B cell (primary cell): ENCODE data around the gene RBBP8NL. TPM values are rescaled to one million over a fixed set of nuclear protein-coding genes. Genes with fewer than 3 reads are reported as not detected.

Experiments used
- ATAC-seq: fragments of 200-7000 bp; cut with Tn5 transposase; one replicate; pipeline ENCODE4 v1.10.0; 2021; ENCODE audit warnings: low read depth, mild to moderate bottlenecking, moderate number of reproducible peaks, moderate library complexity
- CTCF ChIA-PET: fragments of 350-600 bp; sonication (Branson Sonifier 250); formaldehyde crosslinking; loops from one replicate; lab custom pipeline; 2021; ENCODE audit warnings: antibody characterized with exemption, inconsistent platforms; lab: Charles Lee
- POLR2A ChIA-PET: fragments of 350-600 bp; sonication (Branson Sonifier 250); formaldehyde crosslinking; loops from one replicate; lab custom pipeline; 2021; ENCODE audit warnings: antibody characterized with exemption; lab: Charles Lee
- DNase-seq: peaks from one replicate; pipeline ENCODE4 v3.0.0; 2013
- H2AFZ ChIP-seq: 2 replicates; pipeline ENCODE4 v1.6.1; 2012; ENCODE audit warnings: mild to moderate bottlenecking, low read depth, low read length; ENCODE audit not compliant: insufficient read depth, poor library complexity, severe bottlenecking
- H3K27ac ChIP-seq, 2 donors: 1 replicate in 1 of 2; 2 replicates in 1 of 2; pipeline ENCODE4 v1.5.1; 2012 to 2013; ENCODE audit warnings: low read length in 2 of 2, mild to moderate bottlenecking in 2 of 2, moderate library complexity in 1 of 2
- H3K27me3 ChIP-seq, 4 experiments: fragments of 200-600 bp in 1 of 4; sonication (generic) in 1 of 4; replicated peaks in 1 of 4; 1 replicate in 2 of 4; 2 replicates in 2 of 4; pipeline versions ENCODE4 v1.6.1 to v1.7.0; 2013 to 2016; ENCODE audit warnings: low read length in 3 of 4, mild to moderate bottlenecking in 2 of 4, mixed read lengths in 1 of 4, moderate library complexity in 1 of 4; ENCODE audit not compliant: insufficient read depth in 4 of 4, control insufficient read depth in 3 of 4; ENCODE audit errors: control extremely low read depth in 1 of 4
- H3K36me3 ChIP-seq, 2 experiments: replicated peaks in 1 of 2; 1 replicate in 1 of 2; 2 replicates in 1 of 2; pipeline versions ENCODE4 v1.6.1 to v1.7.1; 2013; ENCODE audit warnings: low read length in 1 of 2; ENCODE audit not compliant: insufficient read depth in 2 of 2, control insufficient read depth in 1 of 2; ENCODE audit errors: control extremely low read depth in 1 of 2, extremely low read depth in 1 of 2
- H3K4me1 ChIP-seq, 2 donors: fragments of 200-600 bp in 1 of 2; sonication (generic) in 1 of 2; 1 replicate in 1 of 2; 2 replicates in 1 of 2; pipeline versions ENCODE4 v1.5.1 to v1.6.1; 2013 to 2017; ENCODE audit warnings: low read length in 2 of 2; ENCODE audit not compliant: control insufficient read depth in 2 of 2, insufficient read depth in 2 of 2
- H3K4me2 ChIP-seq: replicated peaks from 2 replicates; pipeline ENCODE3; 2012; ENCODE audit warnings: mild to moderate bottlenecking, low read depth, low read length; ENCODE audit not compliant: poor library complexity, severe bottlenecking
- H3K4me3 ChIP-seq, 5 experiments: fragments of 200-600 bp in 1 of 5; sonication (generic) in 1 of 5; 1 replicate in 3 of 5; 2 replicates in 2 of 5; pipeline versions ENCODE4 v1.5.1 to v1.7.0; 2011 to 2016; ENCODE audit warnings: low read length in 4 of 5, mild to moderate bottlenecking in 4 of 5, low read depth in 2 of 5, control low read depth in 1 of 5, moderate library complexity in 1 of 5; ENCODE audit not compliant: insufficient read depth in 1 of 5; ENCODE audit errors: control extremely low read depth in 1 of 5, extremely low read depth in 1 of 5
- H3K79me2 ChIP-seq: fragments of 200-600 bp; sonication (generic); one replicate; pipeline ENCODE4 v1.6.0; 2016; ENCODE audit warnings: low read length; ENCODE audit not compliant: control insufficient read depth, insufficient read depth
- H3K9ac ChIP-seq: fragments of 200-600 bp; sonication (generic); 2 replicates; pipeline ENCODE4 v1.6.1; 2017; ENCODE audit warnings: mild to moderate bottlenecking, low read length, moderate library complexity
- H3K9me3 ChIP-seq, 3 donors: one replicate each; pipeline versions ENCODE4 v1.6.1 to v1.7.1; 2013; ENCODE audit warnings: low read length in 2 of 3; ENCODE audit not compliant: control insufficient read depth in 2 of 3, insufficient read depth in 1 of 3; ENCODE audit errors: control extremely low read depth in 1 of 3
- H4K20me1 ChIP-seq: 2 replicates; pipeline ENCODE4 v1.6.0; 2012; ENCODE audit warnings: mild to moderate bottlenecking, low read length; ENCODE audit not compliant: insufficient read depth, control insufficient read depth, poor library complexity, severe bottlenecking
- H3K27ac Mint-ChIP-seq: one replicate; pipeline ENCODE4 v1.8.0; 2021; ENCODE audit warnings: mixed read lengths
- H3K27me3 Mint-ChIP-seq: one replicate; pipeline ENCODE4 v1.8.0; 2021; ENCODE audit warnings: mixed read lengths
- H3K4me1 Mint-ChIP-seq: one replicate; pipeline ENCODE4 v1.8.0; 2021; ENCODE audit warnings: mixed read lengths
- H3K4me3 Mint-ChIP-seq: one replicate; pipeline ENCODE4 v1.8.0; 2021; ENCODE audit warnings: mixed read lengths
- H3K9me3 Mint-ChIP-seq: one replicate; pipeline ENCODE4 v1.8.0; 2022; ENCODE audit warnings: mixed read lengths; ENCODE audit not compliant: insufficient read depth
- WGBS: methylation state at CpG from one replicate; pipeline ENCODE4 v1.1.5; 2013; ENCODE audit warnings: missing lambda C conversion rate; ENCODE audit not compliant: insufficient coverage; 5-methylcytosine and 5-hydroxymethylcytosine counted together
- intact Hi-C: fragments of 100-400 bp; cut with micrococcal nuclease; formaldehyde crosslinking; loops from one replicate; pipeline ENCODE4 v1.10.0; 2022
- polyA plus RNA-seq: library from polyadenylated mRNA; depleted of rRNA; stranded (reverse); fragments of >200 nt; gene quantifications from 2 replicates; pipeline ENCODE4 v1.2.3, GENCODE V29; 2012
- total RNA-seq, 2 donors: library from RNA; stranded (reverse); fragments of 120-200 nt in 1 of 2; gene quantifications; 1 replicate in 1 of 2; 2 replicates in 1 of 2; pipeline versions ENCODE4 v1.2.3 to v1.2.4, GENCODE V29; 2013 to 2022
- TF ChIP-seq, protein P1 (sequence below): fragments of 200-600 bp; IDR thresholded peaks from one replicate; pipeline ENCODE4 v1.8.0; 2022; ENCODE audit warnings: antibody characterized with exemption, mild to moderate bottlenecking

The RBBP8NL gene
- total and polyA plus RNA-seq, 2 donors (not counting 1 experiment from before 2014, with no cell fraction given) = not detected

GRCh38 chr20:62387219-62387913, 40.0 kb downstream of the RBBP8NL start:
- Histone ChIP-seq H3K27me3 (no peaks in the 10 kb centered on the region), H3K9ac (peak overlapping the region; percentile 81), H3K27ac (peak overlapping the region; percentile 8 to 88), H2AFZ (peak overlapping the region; percentile 87), H3K9me3 (no peaks in the 10 kb centered on the region), H3K4me1 (peaks cover 18 to 33% of the 10 kb centered on the region in 2 donors), H4K20me1 (peaks cover 39% of the 10 kb centered on the region), H3K4me2 (peak overlapping the region; percentile 98), H3K4me3 (peak overlapping the region; percentile 77 to 93 (median 91)), H3K36me3 (peaks cover 2 to 33% of the 10 kb centered on the region in 2 experiments), H3K79me2 (peaks cover 46% of the 10 kb centered on the region)
- peak overlapping the region; percentile 94 for H3K4me3 Mint-ChIP-seq
- H3K4me1 Mint-ChIP-seq = peaks cover 42% of the 10 kb centered on the region
- intact Hi-C loops = loop anchor here (1.0 to 10.0 kb wide), 7 partner anchors 20 to 405 kb away; partner anchors contain the start of genes ADRM1, CABLES2, LSM14B and MTG2
- ChIA-PET POLR2A (interaction anchor here (0.6 to 1.3 kb wide), 13 partner anchors 20 to 407 kb away, joined by 3 to 8 read pairs (median 4); partner anchors contain the start of genes ADRM1 and PSMA7), CTCF (interaction anchor here (0.7 to 2.8 kb wide), 6 partner anchors 20 to 420 kb away, joined by 3 to 10 read pairs (median 4); partner anchors contain the start of gene LAMA5)
- WGBS = 4% methylated on average over 45 of the region's 47 CpGs
- no peaks in the 10 kb centered on the region for H3K27me3 Mint-ChIP-seq
- H3K27ac Mint-ChIP-seq = peak overlapping the region; percentile 94
- H3K9me3 Mint-ChIP-seq = no peaks in the 10 kb centered on the region
- ATAC-seq (no peak), DNase-seq (no peak)
- TF ChIP-seq, protein P1, sequence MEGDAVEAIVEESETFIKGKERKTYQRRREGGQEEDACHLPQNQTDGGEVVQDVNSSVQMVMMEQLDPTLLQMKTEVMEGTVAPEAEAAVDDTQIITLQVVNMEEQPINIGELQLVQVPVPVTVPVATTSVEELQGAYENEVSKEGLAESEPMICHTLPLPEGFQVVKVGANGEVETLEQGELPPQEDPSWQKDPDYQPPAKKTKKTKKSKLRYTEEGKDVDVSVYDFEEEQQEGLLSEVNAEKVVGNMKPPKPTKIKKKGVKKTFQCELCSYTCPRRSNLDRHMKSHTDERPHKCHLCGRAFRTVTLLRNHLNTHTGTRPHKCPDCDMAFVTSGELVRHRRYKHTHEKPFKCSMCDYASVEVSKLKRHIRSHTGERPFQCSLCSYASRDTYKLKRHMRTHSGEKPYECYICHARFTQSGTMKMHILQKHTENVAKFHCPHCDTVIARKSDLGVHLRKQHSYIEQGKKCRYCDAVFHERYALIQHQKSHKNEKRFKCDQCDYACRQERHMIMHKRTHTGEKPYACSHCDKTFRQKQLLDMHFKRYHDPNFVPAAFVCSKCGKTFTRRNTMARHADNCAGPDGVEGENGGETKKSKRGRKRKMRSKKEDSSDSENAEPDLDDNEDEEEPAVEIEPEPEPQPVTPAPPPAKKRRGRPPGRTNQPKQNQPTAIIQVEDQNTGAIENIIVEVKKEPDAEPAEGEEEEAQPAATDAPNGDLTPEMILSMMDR = no peak
